ENCODE measurements around the gene ATF7IP2.

The ATF7IP2 gene

DNA sequence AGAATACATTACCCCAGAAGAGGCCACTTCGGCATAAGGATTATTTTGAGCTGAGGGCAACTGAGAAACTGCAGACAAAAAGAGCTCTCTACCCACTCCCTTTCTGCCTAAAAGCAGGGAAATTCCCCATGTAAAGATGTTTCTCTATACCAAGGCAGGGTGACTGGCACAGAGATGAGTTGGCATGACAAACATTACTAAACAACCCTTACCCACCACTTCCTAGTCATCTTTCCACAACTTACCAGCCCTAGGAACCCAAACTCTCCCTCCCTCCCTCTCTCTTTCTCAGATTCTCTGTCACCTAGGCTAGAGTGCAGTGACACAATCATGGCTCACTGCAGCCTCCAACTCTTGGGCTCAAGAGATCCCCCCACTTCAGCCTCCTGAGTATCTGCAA, 126.0 kb downstream of the ATF7IP2 start:
- DNase-seq (ENCODE audit: low read depth) = no peak

GRCh38 chr16:10514369-10515055, 128.7 kb downstream of the ATF7IP2 start:
- no peak for DNase-seq (ENCODE audit: low read depth)

DNA sequence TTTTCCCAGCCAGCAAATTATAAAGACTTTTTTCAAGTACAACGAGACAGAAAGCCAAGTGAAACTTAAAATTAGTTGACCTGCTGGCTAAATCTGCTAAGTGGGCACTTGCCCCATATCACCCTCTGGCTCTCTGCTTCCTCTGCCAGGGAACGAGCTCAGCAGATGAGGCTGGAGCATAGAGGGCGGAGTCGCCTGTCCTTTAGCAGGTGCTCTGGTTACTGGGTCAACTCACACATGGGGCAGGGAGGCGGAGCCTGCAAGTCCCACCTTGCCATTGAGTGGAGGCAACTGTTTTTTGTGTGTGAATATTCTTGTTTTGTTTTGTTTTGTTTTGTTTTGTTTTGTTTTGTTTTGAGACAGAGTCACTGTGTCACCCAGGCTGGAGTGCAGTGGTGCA, 132.0 kb downstream of the ATF7IP2 start:
- no peak for DNase-seq (ENCODE audit: low read depth)

- no peak for DNase-seq (ENCODE audit: low read depth)
These were observed 132.7 kb downstream of the ATF7IP2 start for GRCh38 chr16:10518479-10519041.

DNA sequence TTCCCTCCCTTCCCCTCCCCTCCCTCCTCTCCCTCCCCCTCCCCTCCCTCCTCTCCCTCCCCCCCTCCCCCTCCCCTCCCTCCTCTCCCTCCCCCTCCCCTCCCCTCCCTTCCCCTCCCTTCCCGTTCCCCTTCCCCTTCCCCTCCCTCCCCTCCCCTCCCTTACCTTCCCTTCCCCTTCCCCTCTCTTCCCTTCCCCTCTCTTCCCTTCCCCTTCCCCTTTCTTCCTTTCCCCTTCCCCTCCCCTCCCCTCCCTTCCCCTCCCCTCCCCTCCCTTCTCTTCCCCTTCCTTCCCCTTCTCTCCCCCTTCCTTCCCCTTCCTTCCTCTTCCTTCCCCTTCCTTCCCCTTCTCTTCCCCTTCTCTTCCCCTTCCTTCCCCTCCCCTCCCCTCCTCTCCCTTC, 133.4 kb downstream of the ATF7IP2 start:
- no peak for DNase-seq (ENCODE audit: low read depth)

DNA sequence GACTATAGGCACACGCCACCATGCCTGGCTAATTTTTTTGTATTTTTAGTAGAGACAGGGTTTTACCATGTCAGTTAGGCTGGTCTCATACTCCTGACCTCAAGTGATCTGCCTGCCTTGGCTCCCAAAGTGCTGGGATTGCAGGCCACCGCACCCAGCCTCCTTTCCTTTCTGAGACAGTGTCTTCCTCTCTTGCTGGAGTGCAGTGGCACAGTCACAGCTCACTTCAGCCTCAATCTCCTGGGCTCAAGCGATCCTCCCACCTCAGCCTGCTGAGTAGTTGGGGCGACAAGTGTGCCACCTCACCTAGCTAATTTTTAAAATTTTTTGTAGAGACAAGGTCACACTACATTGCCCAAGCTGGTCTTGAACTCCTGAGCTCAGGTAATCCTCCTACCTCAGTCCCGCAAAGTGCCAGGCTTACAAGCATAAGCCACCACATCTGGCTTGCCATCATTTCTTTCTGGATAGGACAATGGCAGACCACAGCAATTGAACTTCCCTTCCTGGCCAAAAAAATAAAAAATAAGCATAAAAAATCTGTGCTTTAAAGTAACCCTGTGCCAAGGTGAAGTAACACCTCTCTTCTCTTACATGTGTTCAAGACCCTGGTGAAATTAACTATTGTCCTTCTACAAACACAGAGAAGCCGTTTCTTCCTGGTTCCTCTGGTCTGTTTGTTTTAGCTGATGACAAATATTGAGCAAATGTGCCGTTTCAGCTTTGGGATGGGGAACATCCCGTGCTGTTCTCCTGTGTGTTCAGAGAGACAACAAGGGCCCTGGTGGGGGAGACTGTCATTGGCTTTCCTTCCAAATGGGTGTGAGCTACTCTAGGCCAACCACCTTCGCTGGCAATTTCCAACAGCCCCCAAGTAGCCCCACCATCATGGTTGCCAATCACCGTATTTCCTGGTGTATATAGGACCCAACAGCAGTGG, 134.3 kb downstream of the ATF7IP2 start:
- no peak for DNase-seq (ENCODE audit: low read depth)

GRCh38 chr16:10520869-10521578, 135.2 kb downstream of the ATF7IP2 start:
- no peak for DNase-seq (ENCODE audit: low read depth)

- DNase-seq (ENCODE audit: low read depth) = no peak
These were observed 135.9 kb downstream of the ATF7IP2 start for GRCh38 chr16:10521681-10522274.

- no peak for DNase-seq (ENCODE audit: low read depth)
These were observed 137.1 kb downstream of the ATF7IP2 start for GRCh38 chr16:10522966-10523365.

DNA sequence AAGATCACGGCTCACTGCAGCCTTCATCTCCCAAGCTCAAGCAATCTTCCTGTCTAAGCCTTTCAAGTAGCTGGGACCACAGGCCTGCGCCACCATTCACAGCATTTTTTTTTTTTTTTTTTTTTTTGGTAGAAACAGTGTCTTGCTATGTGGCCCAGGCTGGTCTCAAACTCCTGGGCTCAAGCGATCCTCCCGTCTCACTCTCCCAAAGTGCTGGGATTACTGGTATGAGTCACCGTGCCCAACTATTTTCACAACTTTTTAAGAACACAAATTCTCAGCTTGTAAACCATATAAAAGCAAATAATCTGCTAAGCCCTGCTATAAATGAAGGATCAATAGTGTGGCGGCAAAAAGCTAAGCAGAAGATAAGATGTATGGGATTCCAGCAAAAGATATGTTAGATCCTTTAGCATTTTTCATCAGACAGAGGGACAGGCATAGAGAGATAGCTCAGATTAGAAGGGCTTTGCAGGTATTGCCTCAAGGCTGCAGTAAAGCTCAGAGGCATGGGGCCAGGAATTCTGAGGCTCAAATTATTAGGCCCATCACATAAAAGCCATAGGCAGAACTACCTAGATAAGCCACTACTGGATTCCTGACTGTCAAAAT, 139.5 kb downstream of the ATF7IP2 start:
- DNase-seq (ENCODE audit: low read depth) = no peak

- no peak for DNase-seq (ENCODE audit: low read depth)
These were observed 141.1 kb downstream of the ATF7IP2 start for GRCh38 chr16:10526962-10527361.

DNA sequence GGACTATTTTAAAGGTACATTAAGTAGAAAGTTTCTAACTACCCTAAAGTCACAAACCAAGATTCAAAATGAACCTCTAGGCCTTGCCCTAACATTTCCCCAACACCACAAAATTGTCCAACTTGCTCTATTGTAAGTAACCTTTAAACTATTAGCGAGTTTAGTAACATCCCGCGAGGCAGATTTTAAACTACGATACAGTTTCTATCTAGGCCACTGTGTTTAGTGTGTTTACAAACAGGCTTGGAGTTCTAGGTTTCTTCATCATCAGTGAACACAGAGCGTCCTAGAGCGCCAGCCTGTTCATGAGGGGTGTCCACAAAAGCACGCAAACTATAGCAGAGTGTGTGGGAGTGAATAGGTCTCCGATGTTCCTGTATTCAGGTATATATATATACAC, 142.8 kb downstream of the ATF7IP2 start:
- no peak for DNase-seq (ENCODE audit: low read depth)

DNA sequence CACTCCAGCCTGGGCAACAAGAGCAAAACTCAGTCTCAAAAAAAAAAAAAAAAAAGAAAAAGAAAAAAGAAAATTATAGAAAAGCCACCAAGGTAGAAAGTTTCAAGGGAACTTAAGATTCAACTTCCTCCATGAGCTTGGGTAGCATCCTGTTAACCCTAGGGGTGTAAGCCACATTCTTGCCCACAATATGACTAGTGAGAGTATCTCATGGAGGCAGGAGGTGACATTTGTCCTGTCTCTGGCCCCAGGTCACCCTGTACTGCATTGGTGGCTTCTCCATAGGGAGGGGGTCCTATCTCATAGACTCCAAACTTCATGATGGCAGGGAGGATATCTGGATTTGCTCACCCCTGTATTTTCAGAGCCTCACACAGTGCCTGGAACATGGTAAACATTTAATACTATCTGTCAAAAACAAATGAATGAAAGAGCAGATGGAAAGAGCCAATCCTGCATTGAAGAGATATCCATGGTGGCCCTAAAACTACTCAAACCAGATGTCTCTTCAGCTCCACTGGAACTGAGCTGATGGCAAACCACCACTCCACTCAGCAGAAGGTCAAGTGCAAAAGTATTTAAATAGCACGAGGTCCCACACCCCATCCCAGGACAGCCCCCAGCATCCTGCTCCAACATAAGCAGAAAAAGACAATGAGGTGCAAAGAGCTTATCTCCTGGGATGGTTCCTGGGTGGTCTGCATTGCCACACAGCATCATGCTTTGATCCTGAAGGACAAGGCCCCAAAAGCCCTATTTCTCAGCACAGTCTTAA, 144.2 kb downstream of the ATF7IP2 start:
- no peak for DNase-seq (ENCODE audit: low read depth)

DNA sequence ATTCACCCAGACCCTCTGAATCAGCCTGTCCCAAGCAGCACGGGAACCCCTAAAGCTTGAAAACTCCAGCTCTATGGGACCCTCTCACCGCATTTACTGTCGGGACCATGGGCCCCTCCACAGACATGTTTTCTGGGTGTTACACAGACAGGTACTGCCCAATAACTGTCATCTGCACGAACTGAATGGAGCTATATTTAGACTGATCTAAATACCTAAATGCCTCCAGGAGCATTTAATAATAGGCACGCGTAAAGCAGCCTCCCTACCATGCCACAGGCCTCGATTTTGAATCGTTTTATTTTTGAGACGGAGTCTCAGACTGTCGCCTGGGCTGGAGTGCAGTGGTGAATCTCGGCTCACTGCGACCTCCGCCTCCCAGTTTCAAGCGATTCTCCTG, 144.8 kb downstream of the ATF7IP2 start:
- DNase-seq (ENCODE audit: low read depth) = no peak

DNA sequence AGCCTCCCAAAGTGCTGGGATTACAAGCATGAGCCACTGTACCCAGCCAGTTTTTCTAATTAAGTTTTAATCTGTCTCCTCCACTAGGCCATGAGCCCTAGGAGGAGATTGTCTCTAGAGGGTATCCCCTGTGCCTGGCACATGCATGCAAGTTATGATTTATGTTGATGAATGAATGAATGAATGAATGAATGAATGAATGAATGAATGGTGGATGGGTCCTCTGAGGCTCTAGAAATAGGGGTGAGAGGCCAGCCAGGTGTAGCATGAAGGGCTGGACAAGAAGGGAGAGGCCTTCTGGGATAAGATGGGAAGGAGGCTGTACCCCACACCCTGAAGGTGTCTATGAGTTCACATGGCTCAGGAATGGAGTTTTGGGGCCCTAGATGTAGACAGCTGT, 145.7 kb downstream of the ATF7IP2 start:
- no peak for DNase-seq (ENCODE audit: low read depth)

Data from activated T-helper 1 cell treated with Interleukin-2 at 50 U/mL for 16 hours (primary cell).